Right cardiac atrium (tissue), 5 donors: ENCODE data around the gene API5. TPM values are rescaled to one million over a fixed set of nuclear protein-coding genes. Genes with fewer than 3 reads are reported as not detected.

Source experiments
- ATAC-seq, 2 donors: fragments of 200-7000 bp; cut with Tn5 transposase; one replicate each; pipeline versions ENCODE4 v1.8.0 to v1.9.1; 2020; ENCODE audit warnings: moderate library complexity in 2 of 2, mild to moderate bottlenecking in 1 of 2
- DNase-seq, 3 donors: peaks; one replicate each; pipeline ENCODE4 v3.0.0-alpha.2; 2020
- H3K27ac ChIP-seq: one replicate; pipeline ENCODE4 v1.5.1; 2013; ENCODE audit warnings: mild to moderate bottlenecking, low read length, control low read depth, moderate library complexity
- H3K27me3 ChIP-seq: one replicate; pipeline ENCODE4 v1.6.1; 2013; ENCODE audit not compliant: control insufficient read depth, insufficient read depth
- H3K4me1 ChIP-seq: one replicate; pipeline ENCODE4 v1.6.1; 2013; ENCODE audit warnings: low read length; ENCODE audit not compliant: control insufficient read depth, insufficient read depth
- H3K4me3 ChIP-seq: one replicate; pipeline ENCODE4 v1.5.1; 2013; ENCODE audit warnings: low read length, control low read depth
- H3K9me3 ChIP-seq: one replicate; pipeline ENCODE4 v1.6.1; 2013; ENCODE audit warnings: low read length; ENCODE audit not compliant: control insufficient read depth
- WGBS: extraction: QIAGEN DNeasy Blood & Tissue Kit; methylation state at CpG from one replicate; pipeline ENCODE4 v1.1.7; 2013; 5-methylcytosine and 5-hydroxymethylcytosine counted together
- intact Hi-C, 4 donors: fragments of 100-400 bp; cut with DNase I; formaldehyde crosslinking; loops; one replicate each; pipeline versions ENCODE4 v1.11.0 to v1.14.0; 2022 to 2023
- polyA plus RNA-seq: library from polyadenylated mRNA; stranded (reverse); fragments of 200-250 nt; gene quantifications from one replicate; pipeline ENCODE4 v1.2.3, GENCODE V29; 2013
- total RNA-seq, 4 donors: library from RNA; stranded (reverse); fragmentation: NEBNext Ultra II Directional; extraction: Animal tissue kit (Norgen Biotek cat#: 25700); gene quantifications; one replicate each; pipeline ENCODE4 v1.2.1, GENCODE V29; 2021
- donor health status: healthy with polysubstance abuse.
- donor health status: DM: no; HTN: yes; CAD: no.
- donor health status: DM: no; HTN: no; CAD: no.
- donor health status: DM: no; HTN: yes; CAD: no; lungs with severe emphysema.
- donor health status: DM: yes; HTN: yes; CAD: no.

Gene API5
- total and polyA plus RNA-seq, 5 donors: 17.7 to 45.8 (median 44.2) TPM

DNA sequence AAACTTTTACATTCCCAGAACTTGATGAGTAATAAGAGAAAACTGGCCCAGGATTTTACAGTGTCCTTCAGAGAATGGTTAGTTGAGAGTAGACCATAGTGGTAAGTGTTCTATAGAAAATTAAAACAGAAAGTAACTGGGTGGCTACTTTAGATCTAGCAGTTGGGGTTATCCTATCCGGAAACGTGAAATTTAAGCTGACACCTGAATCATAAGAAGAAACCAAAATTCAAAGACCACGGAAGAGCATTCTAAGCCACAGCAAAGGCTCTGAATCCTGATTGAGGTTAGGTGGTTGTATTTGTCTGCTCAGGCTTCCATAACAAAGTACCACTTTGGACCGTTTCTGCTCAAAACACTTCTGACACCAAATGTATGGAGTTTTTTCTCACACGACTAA, 80.9 kb downstream of the API5 start:
- intact Hi-C loops: no loop called here
- no peaks in the 10 kb centered on the region for H3K27me3 ChIP-seq

GRCh38 chr11:43393765-43394355, 82.1 kb downstream of the API5 start:
- Histone ChIP-seq H3K4me1 (no peaks in the 10 kb centered on the region), H3K9me3 (no peaks in the 10 kb centered on the region), H3K27me3 (no peaks in the 10 kb centered on the region), H3K4me3 (no peak overlapping the region), H3K27ac (no peak overlapping the region)
- peak; percentile 68 to 87 (median 74) for DNase-seq
- WGBS: 50% methylated on average over 2 of the region's 2 CpGs
- peak; percentile 77 to 78 for ATAC-seq
- intact Hi-C loops: no loop called here

More for the DNA sequence above, 80.9 kb downstream of the API5 start:
- Histone ChIP-seq H3K27ac (no peak overlapping the region), H3K9me3 (no peaks in the 10 kb centered on the region), H3K4me1 (no peaks in the 10 kb centered on the region), H3K4me3 (no peak overlapping the region)
- 96% methylated on average over 5 of the region's 5 CpGs for WGBS
- DNase-seq: no peak
- no peak for ATAC-seq

Other genes starting within 250 kb of the API5 start
- gene TTC17, start 46.9 kb downstream of the API5 start, total RNA-seq: 10 to 100 TPM; 32.8 to 42.8 (median 36.4) TPM
- gene TTC17, start 46.9 kb downstream of the API5 start, polyA plus RNA-seq: 23.4 TPM